Measurements from ENCODE around the gene FAM200A. TPM values are rescaled to one million over a fixed set of nuclear protein-coding genes. Genes with fewer than 3 reads are reported as not detected.

The FAM200A gene
- total and polyA plus RNA-seq, 9 donors: 6.4 to 13.5 (median 8.9) TPM

DNA sequence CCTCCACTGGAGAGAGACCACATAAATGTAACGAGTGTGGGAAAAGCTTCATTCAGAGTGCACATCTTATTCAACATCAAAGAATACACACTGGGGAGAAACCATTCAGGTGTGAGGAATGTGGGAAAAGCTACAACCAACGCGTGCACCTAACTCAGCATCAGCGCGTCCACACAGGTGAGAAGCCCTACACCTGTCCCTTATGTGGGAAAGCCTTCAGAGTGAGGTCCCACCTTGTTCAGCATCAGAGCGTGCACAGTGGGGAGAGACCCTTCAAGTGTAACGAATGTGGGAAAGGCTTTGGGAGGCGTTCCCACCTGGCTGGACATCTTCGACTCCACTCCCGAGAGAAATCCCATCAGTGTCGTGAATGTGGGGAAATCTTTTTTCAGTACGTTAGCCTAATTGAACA, 20.6 kb downstream of the FAM200A start:
- Histone ChIP-seq H3K27me3 (no peaks in the 10 kb centered on the region), H3K9me3 (peaks cover 0 to 43% of the 10 kb centered on the region in 2 donors), H3K36me3 (no peaks in the 10 kb centered on the region), H3K4me3 (no peak overlapping the region), H3K4me1 (ENCODE audit: insufficient read depth) (no peaks in the 10 kb centered on the region), H3K27ac (no peak overlapping the region)
- intact Hi-C loops (cut with DNase I): no loop called here
- no peak for TF ChIP-seq EP300 (IDR thresholded peaks at IDR 0.05)
- TF ChIP-seq, protein P1, sequence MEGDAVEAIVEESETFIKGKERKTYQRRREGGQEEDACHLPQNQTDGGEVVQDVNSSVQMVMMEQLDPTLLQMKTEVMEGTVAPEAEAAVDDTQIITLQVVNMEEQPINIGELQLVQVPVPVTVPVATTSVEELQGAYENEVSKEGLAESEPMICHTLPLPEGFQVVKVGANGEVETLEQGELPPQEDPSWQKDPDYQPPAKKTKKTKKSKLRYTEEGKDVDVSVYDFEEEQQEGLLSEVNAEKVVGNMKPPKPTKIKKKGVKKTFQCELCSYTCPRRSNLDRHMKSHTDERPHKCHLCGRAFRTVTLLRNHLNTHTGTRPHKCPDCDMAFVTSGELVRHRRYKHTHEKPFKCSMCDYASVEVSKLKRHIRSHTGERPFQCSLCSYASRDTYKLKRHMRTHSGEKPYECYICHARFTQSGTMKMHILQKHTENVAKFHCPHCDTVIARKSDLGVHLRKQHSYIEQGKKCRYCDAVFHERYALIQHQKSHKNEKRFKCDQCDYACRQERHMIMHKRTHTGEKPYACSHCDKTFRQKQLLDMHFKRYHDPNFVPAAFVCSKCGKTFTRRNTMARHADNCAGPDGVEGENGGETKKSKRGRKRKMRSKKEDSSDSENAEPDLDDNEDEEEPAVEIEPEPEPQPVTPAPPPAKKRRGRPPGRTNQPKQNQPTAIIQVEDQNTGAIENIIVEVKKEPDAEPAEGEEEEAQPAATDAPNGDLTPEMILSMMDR (IDR thresholded peaks at IDR 0.05): no peak
- no peak for TF ChIP-seq POLR2A (IDR thresholded peaks at IDR 0.05)
- peak in 1 of 5 donors; percentile 11 for DNase-seq
- WGBS, 3 donors: 98 to 99% (median 99%) methylated on average over 12 of the region's 12 CpGs

DNA sequence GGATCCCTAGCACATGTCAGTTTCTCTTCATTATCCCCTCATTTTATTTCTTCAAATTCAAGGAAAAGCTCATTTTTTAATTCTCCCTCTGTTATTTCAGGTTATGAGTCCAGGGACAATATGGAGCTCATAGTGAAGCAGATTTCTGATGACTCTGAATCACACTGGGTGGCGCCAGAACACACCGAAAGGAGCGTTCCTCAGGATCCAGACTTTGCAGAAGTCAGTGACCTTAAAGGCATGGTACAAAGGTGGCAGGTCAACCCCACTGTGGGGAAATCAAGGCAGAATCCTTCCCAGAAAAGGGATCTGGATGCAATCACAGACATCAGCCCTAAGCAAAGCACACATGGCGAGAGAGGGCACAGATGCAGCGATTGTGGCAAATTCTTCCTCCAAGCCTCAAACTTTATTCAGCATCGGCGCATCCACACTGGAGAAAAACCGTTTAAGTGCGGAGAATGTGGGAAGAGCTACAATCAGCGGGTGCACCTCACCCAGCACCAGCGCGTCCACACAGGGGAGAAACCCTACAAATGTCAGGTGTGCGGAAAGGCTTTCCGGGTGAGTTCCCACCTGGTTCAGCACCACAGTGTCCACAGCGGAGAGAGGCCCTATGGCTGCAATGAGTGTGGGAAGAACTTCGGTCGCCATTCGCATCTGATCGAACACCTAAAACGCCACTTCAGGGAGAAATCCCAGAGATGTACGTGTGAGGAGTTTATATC, 26.0 kb downstream of the FAM200A start:
- intact Hi-C loops (cut with DNase I): no loop called here
- DNase-seq: peak in 1 of 5 donors; percentile 17
- Histone ChIP-seq H3K4me3 (no peak overlapping the region), H3K36me3 (no peaks in the 10 kb centered on the region), H3K27me3 (no peaks in the 10 kb centered on the region), H3K4me1 (ENCODE audit: insufficient read depth) (no peaks in the 10 kb centered on the region), H3K27ac (no peak overlapping the region), H3K9me3 (peaks cover 0 to 21% of the 10 kb centered on the region in 2 donors)
- WGBS, 3 donors: 94 to 95% (median 95%) methylated on average over 21 of the region's 21 CpGs
- TF ChIP-seq EP300 (IDR thresholded peaks at IDR 0.05) (no peak), POLR2A (IDR thresholded peaks at IDR 0.05) (no peak)
- TF ChIP-seq, protein P1 (IDR thresholded peaks at IDR 0.05): no peak

DNA sequence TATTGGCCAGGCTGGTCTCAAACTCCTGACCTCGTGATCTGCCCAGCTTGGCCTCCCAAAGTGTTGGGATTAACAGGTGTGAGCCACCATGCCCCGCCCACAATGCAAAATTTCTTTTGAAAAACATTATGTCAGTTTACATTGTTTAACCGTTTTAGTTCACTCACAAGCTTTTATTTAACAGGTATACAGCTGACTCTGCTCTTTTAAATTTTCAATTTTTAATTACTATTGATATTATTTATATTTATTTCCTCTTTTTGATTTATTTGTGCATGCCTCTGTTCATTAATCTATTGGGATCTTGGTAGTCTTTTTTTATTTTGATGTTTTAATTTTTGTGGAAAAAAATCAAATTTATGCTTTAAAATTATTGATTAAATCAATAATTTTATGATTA, 30.5 kb downstream of the FAM200A start:
- TF ChIP-seq, protein P1 (IDR thresholded peaks at IDR 0.05): no peak
- TF ChIP-seq POLR2A (IDR thresholded peaks at IDR 0.05) (no peak), EP300 (IDR thresholded peaks at IDR 0.05) (no peak)
- 93 to 95% (median 95%) methylated on average over 3 of the region's 3 CpGs for WGBS, 3 donors
- Histone ChIP-seq H3K4me3 (no peak overlapping the region), H3K4me1 (ENCODE audit: insufficient read depth) (no peaks in the 10 kb centered on the region), H3K36me3 (no peaks in the 10 kb centered on the region), H3K27ac (no peak overlapping the region), H3K9me3 (no peaks in the 10 kb centered on the region), H3K27me3 (no peaks in the 10 kb centered on the region)
- intact Hi-C loops (cut with DNase I): no loop called here
- DNase-seq: no peak

DNA sequence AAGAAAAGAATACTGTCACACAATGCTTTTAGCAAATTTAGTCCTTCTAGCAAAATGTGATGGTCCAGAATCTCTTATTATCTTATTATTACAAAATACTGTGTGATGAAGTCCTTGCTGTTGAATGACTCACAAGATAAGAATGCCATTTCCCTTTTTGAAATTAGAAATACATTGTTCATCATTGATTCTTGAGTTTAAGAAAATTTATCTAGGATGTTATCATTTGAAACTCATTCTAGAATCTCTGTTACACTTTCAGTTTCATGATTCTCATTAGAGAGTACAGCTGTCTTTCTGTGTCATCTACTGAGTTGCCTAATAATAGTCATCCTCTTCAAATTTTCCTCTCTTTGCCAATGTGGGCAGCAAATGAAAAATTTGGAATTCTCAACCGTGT, 37.9 kb downstream of the FAM200A start:
- H3K36me3 ChIP-seq: no peaks in the 10 kb centered on the region
- H3K9me3 ChIP-seq: no peaks in the 10 kb centered on the region
- H3K27me3 ChIP-seq: no peaks in the 10 kb centered on the region
- DNase-seq: no peak
- H3K27ac ChIP-seq: no peak overlapping the region
- H3K4me1 ChIP-seq (ENCODE audit: insufficient read depth): no peaks in the 10 kb centered on the region
- no peak overlapping the region for H3K4me3 ChIP-seq
- 80 to 92% (median 88%) methylated on average over 1 of the region's 1 CpG for WGBS, 3 donors
- intact Hi-C loops (cut with DNase I): loop anchor here in 1 of 4 donors (10.0 kb wide), 1 partner anchor 111 kb away; no protein-coding TSS in a partner anchor
- TF ChIP-seq EP300 (IDR thresholded peaks at IDR 0.05) (no peak), POLR2A (IDR thresholded peaks at IDR 0.05) (no peak)
- TF ChIP-seq, protein P1 (IDR thresholded peaks at IDR 0.05): no peak

Data from ovary (tissue), 9 donors.